Liver (tissue), 9 donors: ENCODE results near the gene ERN1. TPM values are rescaled to one million over a fixed set of nuclear protein-coding genes. Genes with fewer than 3 reads are reported as not detected.

Source experiments
- DNase-seq: peaks from one replicate; pipeline ENCODE4 v3.0.0-alpha.2; 2017; ENCODE audit warnings: low spot score
- H3K27ac ChIP-seq, 2 donors: one replicate each; pipeline ENCODE4 v1.7.0; 2013; ENCODE audit warnings: inconsistent platforms in 2 of 2, low read length in 2 of 2, control low read depth in 1 of 2, low read depth in 1 of 2, mild to moderate bottlenecking in 1 of 2
- H3K27me3 ChIP-seq, 4 donors: one replicate each; pipeline versions ENCODE4 v1.6.1 to v1.7.0; 2013; ENCODE audit warnings: low read length in 3 of 4, inconsistent platforms in 1 of 4, mild to moderate bottlenecking in 1 of 4, moderate library complexity in 1 of 4; ENCODE audit not compliant: control insufficient read depth in 4 of 4, insufficient read depth in 4 of 4
- H3K36me3 ChIP-seq, 4 donors: one replicate each; pipeline versions ENCODE4 v1.6.1 to v1.7.0; 2013; ENCODE audit warnings: low read length in 3 of 4, mild to moderate bottlenecking in 3 of 4, low read depth in 1 of 4, moderate library complexity in 1 of 4; ENCODE audit not compliant: control insufficient read depth in 4 of 4, insufficient read depth in 3 of 4
- H3K4me1 ChIP-seq, 4 donors: one replicate each; pipeline versions ENCODE4 v1.6.1 to v1.7.0; 2013; ENCODE audit warnings: low read length in 3 of 4, mild to moderate bottlenecking in 3 of 4, moderate library complexity in 1 of 4; ENCODE audit not compliant: control insufficient read depth in 4 of 4, insufficient read depth in 4 of 4
- H3K4me3 ChIP-seq, 3 donors: one replicate each; pipeline versions ENCODE4 v1.6.1 to v1.7.0; 2013; ENCODE audit warnings: low read length in 3 of 3, control low read depth in 1 of 3, low read depth in 1 of 3, mild to moderate bottlenecking in 1 of 3
- H3K9ac ChIP-seq, 2 donors: one replicate each; pipeline ENCODE4 v1.7.0; 2013; ENCODE audit warnings: low read length in 2 of 2, mild to moderate bottlenecking in 2 of 2, moderate library complexity in 2 of 2, control low read depth in 1 of 2, low read depth in 1 of 2
- H3K9me3 ChIP-seq, 4 donors: one replicate each; pipeline versions ENCODE4 v1.6.1 to v1.7.0; 2013; ENCODE audit warnings: low read length in 3 of 4; ENCODE audit not compliant: control insufficient read depth in 4 of 4
- EGR1 ChIP-seq, 2 donors: IDR thresholded peaks; 2 replicates each; pipeline ENCODE4 v1.6.1; 2016 to 2018; ENCODE audit warnings: antibody characterized with exemption in 2 of 2, low read depth in 2 of 2
- FOXA2 ChIP-seq: IDR thresholded peaks from 2 replicates; pipeline ENCODE4 v1.6.1; 2016; ENCODE audit warnings: antibody characterized with exemption
- GABPA ChIP-seq, 2 donors: IDR thresholded peaks in 1 of 2; conservative IDR thresholded peaks in 1 of 2; 2 replicates each; pipeline ENCODE4 v1.6.1; 2016; ENCODE audit warnings: antibody characterized with exemption in 2 of 2, mild to moderate bottlenecking in 1 of 2, moderate library complexity in 1 of 2
- HNF4G ChIP-seq: IDR thresholded peaks from 2 replicates; pipeline ENCODE4 v1.6.1; 2016; ENCODE audit warnings: antibody characterized with exemption
- JUND ChIP-seq, 2 donors: IDR thresholded peaks; 2 replicates each; pipeline ENCODE4 v1.6.1; 2016; ENCODE audit warnings: antibody characterized with exemption in 2 of 2
- NR2F2 ChIP-seq: IDR thresholded peaks from 2 replicates; pipeline ENCODE4 v1.6.1; 2016; ENCODE audit warnings: antibody characterized with exemption
- RAD21 ChIP-seq, 2 donors: IDR thresholded peaks; 2 replicates each; pipeline ENCODE4 v1.6.1; 2016; ENCODE audit warnings: antibody characterized with exemption in 2 of 2, mild to moderate bottlenecking in 2 of 2
- RXRA ChIP-seq, 2 donors: IDR thresholded peaks; 2 replicates each; pipeline ENCODE4 v1.6.1; 2017 to 2018; ENCODE audit warnings: antibody characterized with exemption in 2 of 2, mild to moderate bottlenecking in 1 of 2
- SP1 ChIP-seq: IDR thresholded peaks from 2 replicates; pipeline ENCODE4 v1.6.1; 2018; ENCODE audit warnings: antibody characterized with exemption, mild to moderate bottlenecking
- TAF1 ChIP-seq: conservative IDR thresholded peaks from 2 replicates; pipeline ENCODE4 v1.6.1; 2016; ENCODE audit warnings: antibody characterized with exemption, mild to moderate bottlenecking
- YY1 ChIP-seq: IDR thresholded peaks from 2 replicates; pipeline ENCODE4 v1.6.1; 2016; ENCODE audit warnings: antibody characterized with exemption, mild to moderate bottlenecking
- WGBS: extraction: QIAGEN DNeasy Blood & Tissue Kit; methylation state at CpG from one replicate; pipeline ENCODE4 v1.1.7; 2013; 5-methylcytosine and 5-hydroxymethylcytosine counted together
- polyA plus RNA-seq, 2 donors: library from polyadenylated mRNA; stranded (reverse) in 1 of 2; unstranded in 1 of 2; fragments of 200-250 nt in 1 of 2; fragments of >200 nt in 1 of 2; fragmentation: Nextera tagmentation in 1 of 2; extraction: Ambion mirVana in 1 of 2; gene quantifications; one replicate each; pipeline versions ENCODE4 v1.2.1 to v1.2.3, GENCODE V29; 2013 to 2015
- total RNA-seq, 2 donors: library from RNA; depleted of rRNA; stranded (reverse); fragments of >200 nt; gene quantifications; one replicate each; pipeline ENCODE4 v1.2.3, GENCODE V29; 2014
- TF ChIP-seq, protein P1 (sequence below): IDR thresholded peaks from 2 replicates; pipeline ENCODE4 v1.6.1; 2016; ENCODE audit warnings: antibody characterized with exemption
- TF ChIP-seq, protein P2 (sequence below): IDR thresholded peaks from 2 replicates; pipeline ENCODE4 v1.6.1; 2016; ENCODE audit warnings: antibody characterized with exemption, mild to moderate bottlenecking
- TF ChIP-seq, protein P3 (sequence below): IDR thresholded peaks from 2 replicates; pipeline ENCODE4 v1.6.1; 2016; ENCODE audit warnings: antibody characterized with exemption
- donor health status: healthy.
- donor health status: healthy.
- donor health status: healthy.
- donor health status: healthy.
- donor health status: healthy.

ERN1 gene
- total and polyA plus RNA-seq, 4 donors, result 6.3 to 35.1 (median 14.9) TPM

DNA sequence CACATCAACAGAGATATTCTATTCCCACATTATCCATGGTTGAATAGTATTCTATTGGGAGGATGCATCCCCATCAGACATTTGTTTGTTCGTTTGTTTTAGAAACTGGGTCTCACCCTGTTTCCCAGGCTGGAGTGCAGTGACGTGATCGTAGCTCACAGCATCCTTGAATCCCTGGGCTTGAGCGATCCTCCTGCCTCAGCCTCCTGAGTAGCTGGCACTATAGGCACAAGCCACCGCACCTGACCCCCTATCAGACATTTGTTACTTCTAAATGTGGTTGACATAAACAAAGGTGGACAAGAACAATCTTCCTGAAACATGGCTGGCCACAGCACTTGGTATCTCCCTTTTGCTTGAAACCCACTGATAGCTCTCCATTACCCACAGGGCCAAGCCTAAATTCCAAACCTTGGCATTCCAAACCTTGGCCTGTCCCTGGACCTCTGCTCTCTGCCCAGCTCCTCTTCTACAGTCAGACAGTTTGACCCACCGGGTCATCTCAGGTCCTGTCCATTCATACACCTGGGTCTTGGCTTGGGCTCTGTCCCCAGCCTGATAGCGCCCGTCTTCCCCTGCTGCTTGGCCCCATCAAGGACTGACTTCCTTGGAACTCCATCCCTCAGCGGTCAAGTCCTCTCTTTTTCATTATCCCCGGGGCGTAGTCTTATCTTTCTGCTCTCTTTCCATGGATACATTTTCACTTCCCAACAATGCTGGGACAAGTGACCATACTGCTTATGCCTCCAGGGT, 133.3 kb downstream of the ERN1 start:
- no peak for TF ChIP-seq GABPA (IDR thresholded peaks at IDR 0.05 in 1 of 2, conservative IDR thresholded peaks at IDR 0.05 in 1 of 2)
- no peak for TF ChIP-seq TAF1
- no peak for TF ChIP-seq EGR1 (IDR thresholded peaks at IDR 0.05; ENCODE audit: low read depth in 2 of 2)
- no peak for TF ChIP-seq RXRA (IDR thresholded peaks at IDR 0.05)
- TF ChIP-seq, protein P1, sequence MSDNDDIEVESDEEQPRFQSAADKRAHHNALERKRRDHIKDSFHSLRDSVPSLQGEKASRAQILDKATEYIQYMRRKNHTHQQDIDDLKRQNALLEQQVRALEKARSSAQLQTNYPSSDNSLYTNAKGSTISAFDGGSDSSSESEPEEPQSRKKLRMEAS, result no peak
- no peak for TF ChIP-seq SP1
- H3K9me3 ChIP-seq, result no peaks in the 10 kb centered on the region
- WGBS, result 92% methylated on average over 11 of the region's 11 CpGs
- H3K27me3 ChIP-seq, result peaks cover 0 to 2% (median 0%) of the 10 kb centered on the region in 4 donors
- no peak overlapping the region for H3K9ac ChIP-seq
- no peak overlapping the region for H3K27ac ChIP-seq
- H3K4me1 ChIP-seq, result peaks cover 0 to 10% (median 4%) of the 10 kb centered on the region in 4 donors
- no peak for DNase-seq
- H3K4me3 ChIP-seq, result no peak overlapping the region
- H3K36me3 ChIP-seq, result no peaks in the 10 kb centered on the region

DNA sequence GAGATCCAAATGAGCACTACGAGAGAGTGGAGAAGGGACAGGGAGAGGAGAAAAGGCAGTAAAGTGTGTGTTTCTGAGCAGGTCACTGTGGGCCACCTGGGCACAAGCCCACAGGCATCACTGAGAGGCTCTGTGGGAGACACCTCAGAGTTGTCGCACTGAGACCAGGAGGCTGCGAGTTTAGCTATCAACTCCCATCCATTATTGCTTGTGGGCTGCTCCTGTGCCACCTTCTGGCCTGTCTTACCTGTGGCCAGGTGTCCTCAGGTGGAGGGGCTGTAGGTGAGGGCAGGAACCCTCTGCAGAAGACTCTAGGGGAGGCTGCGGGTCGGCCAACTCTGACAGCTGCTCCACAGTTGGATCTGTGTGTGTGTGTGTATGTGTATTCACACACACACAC, 134.3 kb downstream of the ERN1 start:
- Histone ChIP-seq H3K9me3 (no peaks in the 10 kb centered on the region), H3K4me1 (peaks cover 0 to 10% (median 4%) of the 10 kb centered on the region in 4 donors), H3K4me3 (no peak overlapping the region), H3K27me3 (peaks cover 0 to 2% (median 0%) of the 10 kb centered on the region in 4 donors), H3K27ac (no peak overlapping the region), H3K36me3 (no peaks in the 10 kb centered on the region), H3K9ac (no peak overlapping the region)
- TF ChIP-seq FOXA2 (no peak), JUND (IDR thresholded peaks at IDR 0.05) (no peak), YY1 (no peak), HNF4G (no peak), EGR1 (IDR thresholded peaks at IDR 0.05; ENCODE audit: low read depth in 2 of 2) (no peak), SP1 (no peak), NR2F2 (no peak), RAD21 (IDR thresholded peaks at IDR 0.05) (no peak)
- TF ChIP-seq, protein P1, result no peak
- TF ChIP-seq, protein P2, sequence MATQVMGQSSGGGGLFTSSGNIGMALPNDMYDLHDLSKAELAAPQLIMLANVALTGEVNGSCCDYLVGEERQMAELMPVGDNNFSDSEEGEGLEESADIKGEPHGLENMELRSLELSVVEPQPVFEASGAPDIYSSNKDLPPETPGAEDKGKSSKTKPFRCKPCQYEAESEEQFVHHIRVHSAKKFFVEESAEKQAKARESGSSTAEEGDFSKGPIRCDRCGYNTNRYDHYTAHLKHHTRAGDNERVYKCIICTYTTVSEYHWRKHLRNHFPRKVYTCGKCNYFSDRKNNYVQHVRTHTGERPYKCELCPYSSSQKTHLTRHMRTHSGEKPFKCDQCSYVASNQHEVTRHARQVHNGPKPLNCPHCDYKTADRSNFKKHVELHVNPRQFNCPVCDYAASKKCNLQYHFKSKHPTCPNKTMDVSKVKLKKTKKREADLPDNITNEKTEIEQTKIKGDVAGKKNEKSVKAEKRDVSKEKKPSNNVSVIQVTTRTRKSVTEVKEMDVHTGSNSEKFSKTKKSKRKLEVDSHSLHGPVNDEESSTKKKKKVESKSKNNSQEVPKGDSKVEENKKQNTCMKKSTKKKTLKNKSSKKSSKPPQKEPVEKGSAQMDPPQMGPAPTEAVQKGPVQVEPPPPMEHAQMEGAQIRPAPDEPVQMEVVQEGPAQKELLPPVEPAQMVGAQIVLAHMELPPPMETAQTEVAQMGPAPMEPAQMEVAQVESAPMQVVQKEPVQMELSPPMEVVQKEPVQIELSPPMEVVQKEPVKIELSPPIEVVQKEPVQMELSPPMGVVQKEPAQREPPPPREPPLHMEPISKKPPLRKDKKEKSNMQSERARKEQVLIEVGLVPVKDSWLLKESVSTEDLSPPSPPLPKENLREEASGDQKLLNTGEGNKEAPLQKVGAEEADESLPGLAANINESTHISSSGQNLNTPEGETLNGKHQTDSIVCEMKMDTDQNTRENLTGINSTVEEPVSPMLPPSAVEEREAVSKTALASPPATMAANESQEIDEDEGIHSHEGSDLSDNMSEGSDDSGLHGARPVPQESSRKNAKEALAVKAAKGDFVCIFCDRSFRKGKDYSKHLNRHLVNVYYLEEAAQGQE, result no peak
- TF ChIP-seq, protein P3, sequence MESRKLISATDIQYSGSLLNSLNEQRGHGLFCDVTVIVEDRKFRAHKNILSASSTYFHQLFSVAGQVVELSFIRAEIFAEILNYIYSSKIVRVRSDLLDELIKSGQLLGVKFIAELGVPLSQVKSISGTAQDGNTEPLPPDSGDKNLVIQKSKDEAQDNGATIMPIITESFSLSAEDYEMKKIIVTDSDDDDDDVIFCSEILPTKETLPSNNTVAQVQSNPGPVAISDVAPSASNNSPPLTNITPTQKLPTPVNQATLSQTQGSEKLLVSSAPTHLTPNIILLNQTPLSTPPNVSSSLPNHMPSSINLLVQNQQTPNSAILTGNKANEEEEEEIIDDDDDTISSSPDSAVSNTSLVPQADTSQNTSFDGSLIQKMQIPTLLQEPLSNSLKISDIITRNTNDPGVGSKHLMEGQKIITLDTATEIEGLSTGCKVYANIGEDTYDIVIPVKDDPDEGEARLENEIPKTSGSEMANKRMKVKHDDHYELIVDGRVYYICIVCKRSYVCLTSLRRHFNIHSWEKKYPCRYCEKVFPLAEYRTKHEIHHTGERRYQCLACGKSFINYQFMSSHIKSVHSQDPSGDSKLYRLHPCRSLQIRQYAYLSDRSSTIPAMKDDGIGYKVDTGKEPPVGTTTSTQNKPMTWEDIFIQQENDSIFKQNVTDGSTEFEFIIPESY, result no peak
- 89% methylated on average over 5 of the region's 5 CpGs for WGBS
- no peak for DNase-seq
